Endothelial cell of umbilical vein (primary cell): Measurements from ENCODE around the gene TMEM233. TPM values are rescaled to one million over a fixed set of nuclear protein-coding genes. Genes with fewer than 3 reads are reported as not detected.

ENCODE experiments used
- BruUV-seq: library from RNA; stranded (reverse); fragments of 400-500 nt; replicated peaks from 2 replicates; lab custom pipeline; 2021; lab: Mats Ljungman, UMichigan
- CTCF ChIA-PET: fragments of 300-600, 350-600 bp; sonication (Branson Sonifier 250); formaldehyde crosslinking; loops from one replicate; lab custom pipeline; 2021; ENCODE audit warnings: antibody characterized with exemption, inconsistent platforms; lab: Charles Lee
- POLR2A ChIA-PET: fragments of 300-600, 350-600 bp; sonication (Branson Sonifier 250); formaldehyde crosslinking; loops from one replicate; lab custom pipeline; 2021; ENCODE audit warnings: antibody characterized with exemption, inconsistent platforms; lab: Charles Lee
- DNase-seq: peaks from one replicate; pipeline ENCODE4 v3.0.0-alpha.2; 2011; ENCODE audit warnings: low read depth, low spot score
- FAIRE-seq: peaks from 2 replicates; lab custom pipeline; 2011; peaks lifted over from hg19 to GRCh38; lab: Jason Lieb, UNC
- H2AFZ ChIP-seq: 2 replicates; pipeline ENCODE4 v1.6.0; 2012; ENCODE audit warnings: low read depth, low read length, control low read depth, inconsistent platforms
- H3K27ac ChIP-seq: 2 replicates; pipeline ENCODE4 v1.5.1; 2011; ENCODE audit warnings: low read depth, mild to moderate bottlenecking, control low read depth, low read length, moderate library complexity; ENCODE audit not compliant: insufficient read depth
- H3K27me3 ChIP-seq, 2 experiments: 2 replicates each; pipeline versions ENCODE4 v1.6.0 to v1.6.1; 2011; ENCODE audit warnings: low read length in 2 of 2, mixed read lengths in 1 of 2; ENCODE audit not compliant: control insufficient read depth in 2 of 2, insufficient read depth in 2 of 2
- H3K36me3 ChIP-seq, 2 experiments: 2 replicates in 1 of 2; 3 replicates in 1 of 2; pipeline ENCODE4 v1.5.1; 2011; ENCODE audit warnings: low read length in 2 of 2, mild to moderate bottlenecking in 1 of 2, moderate library complexity in 1 of 2; ENCODE audit not compliant: control insufficient read depth in 2 of 2, insufficient read depth in 2 of 2; ENCODE audit errors: extremely low read depth in 1 of 2
- H3K4me1 ChIP-seq: 3 replicates; pipeline ENCODE4 v1.5.1; 2011; ENCODE audit warnings: mild to moderate bottlenecking, low read length; ENCODE audit not compliant: control insufficient read depth, insufficient read depth; ENCODE audit errors: extremely low read depth
- H3K4me2 ChIP-seq: 2 replicates; pipeline ENCODE4 v1.6.1; 2011; ENCODE audit warnings: low read length, control low read depth, mixed read lengths; ENCODE audit not compliant: insufficient read depth
- H3K4me3 ChIP-seq, 3 experiments: fragments of 200-600 bp in 1 of 3; sonication (generic), shearing (Covaris generic) in 1 of 3; replicated peaks in 1 of 3; 2 replicates each; pipeline ENCODE4 v1.5.1; 2011 to 2016; ENCODE audit warnings: control low read depth in 3 of 3, low read length in 3 of 3, mild to moderate bottlenecking in 2 of 3, inconsistent platforms in 1 of 3, low read depth in 1 of 3, moderate library complexity in 1 of 3; ENCODE audit not compliant: insufficient read depth in 1 of 3
- H3K79me2 ChIP-seq: 2 replicates; pipeline ENCODE4 v1.6.0; 2012; ENCODE audit warnings: low read length, inconsistent platforms; ENCODE audit not compliant: control insufficient read depth, insufficient read depth
- H3K9ac ChIP-seq: replicated peaks from 2 replicates; pipeline ENCODE3; 2011; ENCODE audit warnings: low read length, control low read depth; ENCODE audit not compliant: insufficient read depth; ENCODE audit errors: extremely low read depth
- H3K9me1 ChIP-seq: replicated peaks from 3 replicates; pipeline ENCODE4 v1.6.0; 2011; ENCODE audit warnings: mild to moderate bottlenecking, low read length; ENCODE audit not compliant: control insufficient read depth, insufficient read depth; ENCODE audit errors: extremely low read depth
- H3K9me3 ChIP-seq: replicated peaks from 2 replicates; pipeline ENCODE4 v1.5.1; 2012; ENCODE audit warnings: low read length, inconsistent platforms; ENCODE audit not compliant: control insufficient read depth, insufficient read depth
- H4K20me1 ChIP-seq: replicated peaks from 2 replicates; pipeline ENCODE3; 2011; ENCODE audit warnings: mild to moderate bottlenecking, low read length; ENCODE audit not compliant: control insufficient read depth, insufficient read depth; ENCODE audit errors: extremely low read depth
- CTCF ChIP-seq, 2 donors: IDR thresholded peaks; 1 replicate in 1 of 2; 2 replicates in 1 of 2; pipeline ENCODE4 v1.5.1; 2011; ENCODE audit warnings: low read length in 2 of 2, mild to moderate bottlenecking in 2 of 2, moderate library complexity in 2 of 2, control low read depth in 1 of 2, inconsistent platforms in 1 of 2, low read depth in 1 of 2; ENCODE audit not compliant: insufficient read depth in 1 of 2; ENCODE audit errors: extremely low read depth in 1 of 2
- EZH2 ChIP-seq: IDR thresholded peaks from 2 replicates; pipeline ENCODE4 v1.6.1; 2012; ENCODE audit warnings: borderline replicate concordance, low read depth, mild to moderate bottlenecking, moderate library complexity, low read length, inconsistent platforms; ENCODE audit not compliant: severe bottlenecking
- FOS ChIP-seq: IDR thresholded peaks from 2 replicates; pipeline ENCODE4 v1.6.1; 2011; ENCODE audit warnings: mild to moderate bottlenecking, low read length, moderate library complexity, borderline replicate concordance; ENCODE audit not compliant: insufficient read depth
- GATA2 ChIP-seq: IDR thresholded peaks from 2 replicates; pipeline ENCODE4 v1.7.0; 2011; ENCODE audit warnings: low read depth, mild to moderate bottlenecking, moderate library complexity, mixed read lengths, low read length; ENCODE audit not compliant: insufficient read length, insufficient read depth
- JUN ChIP-seq: IDR thresholded peaks from 2 replicates; pipeline ENCODE4 v1.6.1; 2011; ENCODE audit warnings: borderline replicate concordance, low read depth; ENCODE audit not compliant: insufficient read length, insufficient read depth
- MYC ChIP-seq: IDR thresholded peaks from one replicate; pipeline ENCODE4 v1.6.1; 2011; ENCODE audit warnings: mild to moderate bottlenecking, low read depth, low read length
- POLR2A ChIP-seq: IDR thresholded peaks from 2 replicates; pipeline ENCODE4 v1.6.1; 2012; ENCODE audit warnings: low read depth, mild to moderate bottlenecking, control low read depth, low read length
- POLR2AphosphoS5 ChIP-seq: IDR thresholded peaks from 2 replicates; pipeline ENCODE4 v1.6.1; 2012; ENCODE audit warnings: low read depth, mild to moderate bottlenecking, control low read depth, low read length, moderate library complexity; ENCODE audit not compliant: insufficient read depth
- dilution Hi-C: fragments of 300-500 bp; cut with MboI; formaldehyde crosslinking; loops from one replicate; pipeline ENCODE4 v1.15.0; 2019; ENCODE audit warnings: low sequenced_read_pairs; ENCODE audit not compliant: extremely low pct_ligation_motif_present
- intact Hi-C: fragments of 100-400 bp; cut with micrococcal nuclease; formaldehyde crosslinking; loops from one replicate; pipeline ENCODE4 v1.10.0; 2022
- polyA plus RNA-seq, 4 experiments: library from polyadenylated mRNA; depleted of rRNA in 3 of 4; stranded (reverse) in 3 of 4; unstranded in 1 of 4; fragments of >200 nt; gene quantifications; 2 replicates each; pipeline versions ENCODE4 v1.2.1 to v1.2.3, GENCODE V29; 2011 to 2012; ENCODE audit warnings: missing spikeins in 1 of 4
- total RNA-seq: library from RNA; stranded (reverse); gene quantifications from 2 replicates; pipeline ENCODE4 v1.2.3, GENCODE V29; 2021
- TF ChIP-seq, protein P1 (sequence below): IDR thresholded peaks from 2 replicates; pipeline ENCODE4 v1.6.1; 2011; ENCODE audit not compliant: insufficient read depth, insufficient read length

TMEM233 gene
- total and polyA plus RNA-seq, 2 donors (not counting 3 experiments of a cell fraction or from before 2014, with no cell fraction given), result 0.01 TPM; not detected in 1

- H3K27ac ChIP-seq, result no peak overlapping the region
- ChIA-PET POLR2A (no interaction called here), CTCF (interaction anchor here (1.1 to 1.4 kb wide), 3 partner anchors 11 to 111 kb away, joined by 4 to 8 read pairs (median 4); no protein-coding TSS in a partner anchor)
- BruUV-seq, result no TSS peak
- H2AFZ ChIP-seq, result no peak overlapping the region
- peaks cover 4% of the 10 kb centered on the region for H3K79me2 ChIP-seq
- H3K9me1 ChIP-seq, result no peaks in the 10 kb centered on the region
- H3K4me1 ChIP-seq, result peaks cover 46% of the 10 kb centered on the region
- no peak overlapping the region for H3K4me2 ChIP-seq
- no peaks in the 10 kb centered on the region for H3K36me3 ChIP-seq
- no peaks in the 10 kb centered on the region for H4K20me1 ChIP-seq
- H3K27me3 ChIP-seq, result no peaks in the 10 kb centered on the region
- no peak overlapping the region for H3K9ac ChIP-seq
- TF ChIP-seq, protein P1, sequence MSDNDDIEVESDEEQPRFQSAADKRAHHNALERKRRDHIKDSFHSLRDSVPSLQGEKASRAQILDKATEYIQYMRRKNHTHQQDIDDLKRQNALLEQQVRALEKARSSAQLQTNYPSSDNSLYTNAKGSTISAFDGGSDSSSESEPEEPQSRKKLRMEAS, result no peak
- TF ChIP-seq POLR2AphosphoS5, result no peak
- TF ChIP-seq JUN, result no peak
- TF ChIP-seq CTCF (IDR thresholded peaks at IDR 0.05; ENCODE audit: extremely low read depth in 1 of 2, insufficient read depth in 1 of 2, low read depth in 1 of 2, low read length in 2 of 2), result no peak
- no peak for TF ChIP-seq MYC
- TF ChIP-seq POLR2A, result no peak
- no peak for TF ChIP-seq GATA2
- TF ChIP-seq FOS, result no peak
- TF ChIP-seq EZH2, result no peak
- FAIRE-seq (no peak), DNase-seq (peak; percentile 63)
- intact Hi-C loops, result loop anchor here (10.0 kb wide), 1 partner anchor 1265 kb away; no protein-coding TSS in a partner anchor
- no peaks in the 10 kb centered on the region for H3K9me3 ChIP-seq
- no peak overlapping the region for H3K4me3 ChIP-seq
- dilution Hi-C loops, result no loop called here
Observed at GRCh38 chr12:119669744-119670472, 76.3 kb downstream of the TMEM233 start.
